GM12874 (cell line): ENCODE data around the gene SIPA1L3.

Experiments used
- TF ChIP-seq, protein P1 (sequence below): IDR thresholded peaks from 2 replicates; pipeline ENCODE4 v1.5.1; 2011; ENCODE audit warnings: low read depth, mild to moderate bottlenecking, control low read depth, low read length, moderate library complexity; ENCODE audit not compliant: insufficient read depth

The SIPA1L3 gene

DNA sequence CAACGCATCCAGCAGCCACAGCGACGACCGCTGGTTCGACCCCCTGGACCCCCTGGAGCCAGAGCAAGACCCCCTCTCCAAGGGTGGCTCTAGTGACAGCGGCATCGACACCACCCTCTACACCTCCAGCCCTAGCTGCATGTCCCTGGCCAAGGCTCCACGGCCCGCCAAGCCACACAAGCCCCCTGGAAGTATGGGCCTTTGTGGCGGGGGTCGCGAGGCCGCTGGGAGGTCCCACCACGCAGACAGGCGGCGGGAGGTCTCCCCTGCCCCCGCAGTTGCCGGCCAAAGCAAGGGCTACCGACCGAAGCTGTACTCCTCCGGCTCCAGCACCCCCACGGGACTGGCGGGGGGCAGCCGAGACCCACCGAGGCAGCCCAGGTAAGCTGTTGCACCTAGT, 257.5 kb downstream of the SIPA1L3 start:
- TF ChIP-seq, protein P1, sequence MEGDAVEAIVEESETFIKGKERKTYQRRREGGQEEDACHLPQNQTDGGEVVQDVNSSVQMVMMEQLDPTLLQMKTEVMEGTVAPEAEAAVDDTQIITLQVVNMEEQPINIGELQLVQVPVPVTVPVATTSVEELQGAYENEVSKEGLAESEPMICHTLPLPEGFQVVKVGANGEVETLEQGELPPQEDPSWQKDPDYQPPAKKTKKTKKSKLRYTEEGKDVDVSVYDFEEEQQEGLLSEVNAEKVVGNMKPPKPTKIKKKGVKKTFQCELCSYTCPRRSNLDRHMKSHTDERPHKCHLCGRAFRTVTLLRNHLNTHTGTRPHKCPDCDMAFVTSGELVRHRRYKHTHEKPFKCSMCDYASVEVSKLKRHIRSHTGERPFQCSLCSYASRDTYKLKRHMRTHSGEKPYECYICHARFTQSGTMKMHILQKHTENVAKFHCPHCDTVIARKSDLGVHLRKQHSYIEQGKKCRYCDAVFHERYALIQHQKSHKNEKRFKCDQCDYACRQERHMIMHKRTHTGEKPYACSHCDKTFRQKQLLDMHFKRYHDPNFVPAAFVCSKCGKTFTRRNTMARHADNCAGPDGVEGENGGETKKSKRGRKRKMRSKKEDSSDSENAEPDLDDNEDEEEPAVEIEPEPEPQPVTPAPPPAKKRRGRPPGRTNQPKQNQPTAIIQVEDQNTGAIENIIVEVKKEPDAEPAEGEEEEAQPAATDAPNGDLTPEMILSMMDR, result no peak

DNA sequence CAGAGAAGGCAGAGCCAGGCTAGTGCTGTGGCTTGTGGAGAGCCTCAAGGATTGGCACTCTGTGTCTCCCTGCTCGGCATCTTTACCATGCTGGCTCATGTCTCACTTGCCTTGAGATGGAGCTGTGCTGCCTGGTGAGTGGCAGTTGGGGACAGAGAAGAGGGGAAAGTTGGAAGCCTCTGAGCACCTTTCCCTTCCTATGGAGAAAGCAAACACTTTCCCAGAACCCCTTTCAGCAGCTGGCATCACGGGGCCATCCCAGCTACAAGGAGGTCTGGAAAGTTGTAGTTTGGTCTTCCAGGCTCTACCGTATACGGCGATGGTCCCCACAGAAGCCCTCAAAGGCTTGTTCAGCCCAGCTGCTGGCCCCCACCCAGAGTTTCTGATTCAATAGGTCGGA, 258.3 kb downstream of the SIPA1L3 start:
- TF ChIP-seq, protein P1, result no peak

DNA sequence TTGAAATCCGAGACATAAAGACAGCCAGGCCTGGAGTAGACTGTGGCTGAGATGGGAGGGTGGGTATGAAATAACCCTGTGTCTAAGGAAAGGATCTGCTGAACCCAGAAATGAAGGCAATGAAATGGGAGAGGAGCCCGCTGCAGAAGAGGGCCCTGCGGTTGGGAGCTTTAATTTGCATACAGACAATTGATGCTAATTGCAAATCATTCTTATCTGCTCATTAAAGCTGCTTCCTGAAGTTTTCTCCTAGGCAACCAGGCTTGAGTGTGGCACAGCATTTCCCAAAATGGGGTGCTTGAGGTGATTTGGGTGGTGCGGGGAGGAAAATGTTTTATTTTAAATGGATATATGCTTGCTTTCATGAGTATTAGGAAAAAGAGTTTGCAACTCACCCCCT, 261.6 kb downstream of the SIPA1L3 start:
- TF ChIP-seq, protein P1, result no peak

DNA sequence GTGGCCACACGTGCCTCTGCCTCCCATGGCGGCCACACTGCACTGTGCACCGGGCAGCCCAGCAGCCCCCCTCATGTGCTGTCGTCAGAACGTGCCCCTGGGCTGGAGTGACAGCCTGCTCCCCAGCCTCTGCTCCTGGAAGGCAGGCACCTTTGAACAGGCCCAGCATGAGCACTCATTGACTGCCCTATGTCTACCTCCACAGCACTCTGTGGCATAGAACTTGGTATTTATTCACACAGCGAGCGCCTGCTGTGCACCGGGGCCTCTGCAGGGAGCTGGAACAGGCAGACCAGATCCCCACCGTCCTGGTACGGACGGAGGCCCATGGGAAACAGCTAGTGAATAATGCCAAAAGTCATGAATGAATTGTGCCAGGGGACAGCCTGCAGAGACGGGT, 263.3 kb downstream of the SIPA1L3 start:
- TF ChIP-seq, protein P1, result no peak

DNA sequence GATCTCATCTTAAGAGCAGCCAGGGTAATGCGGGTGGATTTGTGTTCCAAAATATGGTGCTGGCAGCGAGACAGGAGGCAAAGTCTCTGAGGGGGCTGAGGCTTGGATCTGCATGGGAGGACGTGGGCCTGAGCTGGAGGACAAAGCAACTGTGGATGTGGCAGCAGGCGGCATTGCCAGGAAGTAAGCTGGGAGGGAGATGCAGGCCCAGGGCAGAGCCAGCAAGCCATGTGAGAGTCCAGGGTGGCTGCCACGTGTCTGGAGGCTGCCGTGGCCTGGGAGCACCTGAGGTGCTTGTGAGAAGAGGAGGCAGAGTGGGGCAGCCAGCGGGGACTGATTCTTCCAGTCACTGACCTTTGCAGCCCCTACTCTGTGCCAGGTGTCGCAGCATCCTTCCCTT, 265.0 kb downstream of the SIPA1L3 start:
- TF ChIP-seq, protein P1, result no peak

DNA sequence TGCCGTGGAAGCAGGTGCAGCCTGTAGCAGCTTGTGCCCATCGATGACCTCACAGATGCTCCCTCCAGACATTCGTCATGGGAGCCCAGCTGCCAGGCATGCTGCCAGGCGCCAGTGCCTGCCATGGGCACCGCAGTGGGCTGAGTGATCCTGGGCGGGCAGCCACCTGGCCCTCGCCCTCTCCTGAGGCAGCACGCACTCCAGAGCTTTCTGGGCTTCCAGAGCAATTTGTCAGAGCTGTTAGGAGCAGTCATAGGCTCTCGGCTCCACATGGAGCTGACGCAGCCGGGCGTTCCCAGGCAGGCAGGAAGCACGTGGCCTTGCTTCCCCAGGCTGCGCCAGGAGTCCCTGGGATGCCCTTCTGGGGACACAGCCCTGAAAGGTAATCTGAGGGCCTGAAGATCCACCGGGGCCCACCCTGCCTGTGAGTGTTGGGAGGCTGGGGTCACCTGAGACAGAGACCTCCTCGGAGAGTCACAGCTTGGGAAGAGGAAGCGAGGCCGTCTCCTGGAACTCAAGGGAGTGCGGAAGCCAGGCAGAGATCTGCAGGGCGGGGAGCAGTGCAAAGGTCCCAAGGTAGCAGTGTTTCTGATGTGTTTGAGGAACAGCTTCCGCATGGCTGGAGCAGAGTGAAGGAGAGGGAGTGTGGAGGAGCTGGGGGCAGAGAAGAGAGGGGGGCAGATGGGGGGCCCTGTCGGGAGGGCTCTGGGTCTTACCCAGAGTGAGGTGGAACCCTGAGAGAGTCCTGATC, 266.5 kb downstream of the SIPA1L3 start:
- TF ChIP-seq, protein P1, result no peak

DNA sequence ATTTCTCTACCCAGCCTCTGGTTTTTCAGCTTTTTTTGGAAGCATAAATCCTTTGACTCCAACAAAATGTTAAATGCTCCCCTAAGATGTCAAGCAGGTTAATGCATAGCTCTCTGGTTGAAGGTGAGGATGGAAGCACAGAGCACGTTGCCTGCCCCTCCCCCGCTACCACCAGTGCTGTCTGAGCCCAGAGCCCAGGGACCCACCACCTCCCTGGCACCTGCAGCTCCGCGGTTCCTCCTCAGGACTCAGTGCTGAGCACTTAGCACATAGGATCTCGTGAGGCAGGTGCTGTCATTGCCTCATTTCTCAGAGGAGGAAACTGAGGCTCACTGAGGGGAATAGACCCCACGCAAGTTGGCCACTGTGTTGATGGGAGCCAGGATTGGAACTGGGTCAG, 268.4 kb downstream of the SIPA1L3 start:
- TF ChIP-seq, protein P1, result no peak
